GM19463 (cell line): ENCODE measurements around the gene GRM5.
"Not testable (repeated sequence)": the region's sequence is repeated elsewhere in the genome, so short reads cannot be mapped to it uniquely, and the experiment has no call there.

Experiments
- ATAC-seq: cut with Tn5 transposase; IDR thresholded peaks from one replicate; pipeline ENCODE4 v1.9.1; 2021; ENCODE audit warnings: mild to moderate bottlenecking, moderate library complexity; ENCODE audit not compliant: unreplicated experiment

GRM5 gene

DNA sequence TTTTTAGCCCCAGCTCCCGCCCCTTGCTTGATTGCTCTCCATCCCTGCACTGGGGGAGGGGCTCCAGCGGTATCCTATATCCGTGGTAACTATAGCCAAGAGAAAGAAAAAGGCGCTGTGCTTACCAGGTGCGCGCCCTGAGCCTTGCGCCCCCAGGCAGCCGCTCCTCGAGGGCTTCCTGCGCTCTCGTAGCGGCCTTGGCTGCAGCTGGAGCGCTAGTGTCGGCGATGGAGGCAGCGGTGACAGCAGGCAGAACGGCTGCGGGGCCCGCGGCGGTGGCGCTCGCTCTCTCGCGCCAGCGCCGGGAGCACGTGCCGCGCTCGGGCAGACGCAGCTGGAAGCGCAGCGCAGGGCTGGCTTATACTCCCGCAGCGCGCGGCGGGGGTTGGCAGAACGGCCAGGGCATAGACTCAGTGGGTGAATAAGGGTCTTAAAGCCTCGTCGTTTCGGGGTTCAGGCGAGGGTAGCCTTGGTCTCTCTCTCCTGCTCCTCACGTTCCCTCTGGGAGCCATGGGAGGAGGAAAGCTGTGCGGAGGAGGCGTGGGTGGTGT, at the start of gene GRM5:
TSS of gene GRM5 (minus strand) at position 332 of the 551 bp plus-strand sequence. CDS start 18,110 bp downstream, outside the sequence.
- ATAC-seq, result not testable (repeated sequence)

DNA sequence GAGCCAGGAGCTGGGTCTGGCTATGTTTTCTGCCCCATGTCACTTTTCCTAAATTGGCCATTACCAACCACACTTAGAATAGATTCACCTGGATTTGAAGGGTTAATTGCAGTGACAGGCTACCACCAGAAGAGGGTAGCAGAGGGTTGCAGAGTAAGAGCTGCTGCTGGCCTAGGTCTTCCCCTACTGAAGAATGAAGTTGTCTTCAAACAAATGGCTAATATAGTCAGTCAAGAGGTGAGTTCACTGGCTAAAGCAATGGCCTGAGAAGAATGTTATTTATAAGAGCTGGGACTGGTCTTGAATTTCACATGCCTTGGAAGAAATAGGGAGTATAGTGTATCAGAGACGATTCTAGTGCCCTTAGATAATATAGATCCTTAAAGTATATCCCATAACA, 32.2 kb upstream of the GRM5 start:
- ATAC-seq, result peak; percentile 91

DNA sequence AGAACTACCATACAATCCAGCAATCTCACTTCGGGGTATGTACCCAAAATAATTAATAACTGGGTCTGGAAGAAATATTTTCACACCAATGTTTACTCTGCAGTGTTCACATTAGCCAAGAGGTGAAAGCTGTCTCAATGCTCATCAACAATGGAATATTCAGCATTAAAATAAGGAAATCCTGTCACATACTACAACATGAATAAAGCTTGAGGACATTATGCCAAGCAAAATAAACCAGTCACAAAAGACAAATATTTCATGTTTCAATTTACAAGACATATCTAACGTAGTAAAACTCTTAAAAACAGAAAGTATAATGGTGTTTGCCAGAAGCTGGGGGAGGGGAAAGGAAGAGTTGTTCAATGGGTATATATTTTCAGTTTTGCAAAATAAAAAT, 28.0 kb upstream of the GRM5 start:
- not testable (repeated sequence) for ATAC-seq

DNA sequence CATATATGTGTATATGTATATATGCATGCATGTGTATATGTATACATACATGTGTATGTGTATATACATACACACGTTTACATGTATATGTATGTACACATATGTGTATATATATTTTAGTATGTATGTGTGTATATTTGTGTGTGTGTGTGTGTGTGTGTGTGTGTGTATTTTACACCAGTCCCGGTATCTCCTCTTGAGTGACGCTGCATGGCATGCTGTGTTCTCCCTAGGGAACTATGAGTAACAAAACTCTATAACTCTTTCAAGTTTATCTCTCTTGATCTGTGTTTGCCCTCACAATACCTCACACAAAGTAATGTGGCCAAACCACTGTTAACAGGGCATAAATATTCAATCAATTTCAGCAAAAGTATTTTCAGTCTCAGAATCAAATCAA, 19.2 kb upstream of the GRM5 start:
- ATAC-seq, result not testable (repeated sequence)

DNA sequence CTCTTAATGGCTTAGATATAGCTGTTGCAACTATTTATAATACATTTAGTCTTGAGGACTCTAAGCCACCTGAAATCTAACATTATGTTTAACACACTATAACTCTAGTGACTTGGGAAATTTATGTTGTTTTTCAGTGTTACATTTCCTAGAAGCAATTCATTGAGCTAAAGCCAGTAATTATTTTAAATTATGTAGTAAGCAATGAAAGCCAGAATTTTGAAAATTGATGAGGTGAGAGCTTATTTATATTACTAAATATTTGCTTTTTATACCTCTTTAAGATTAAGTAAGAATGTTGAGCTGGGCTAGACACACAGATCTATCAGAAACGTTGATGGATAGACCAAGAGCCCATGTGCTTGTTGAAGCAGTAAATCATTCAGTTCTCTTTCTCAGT, 5.1 kb upstream of the GRM5 start:
- ATAC-seq, result not testable (repeated sequence)

DNA sequence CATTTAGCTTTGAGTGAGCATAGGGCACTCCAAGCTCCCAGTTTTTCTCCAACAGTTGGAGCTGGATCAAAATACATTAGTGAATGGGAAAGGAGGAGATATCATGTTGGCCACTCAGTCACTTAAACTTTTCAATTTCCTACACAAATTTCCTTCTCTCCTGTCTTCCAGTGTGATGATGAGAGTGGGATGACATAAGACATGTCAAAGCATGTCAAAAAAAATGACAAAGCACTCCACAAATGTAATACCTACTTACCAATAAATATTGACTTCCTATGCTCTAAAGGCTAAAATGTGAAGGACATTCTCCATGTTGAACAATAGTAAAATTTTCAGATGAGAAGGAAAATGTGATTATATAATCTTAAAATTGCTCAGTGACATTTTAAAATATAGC, 1.5 kb upstream of the GRM5 start:
- ATAC-seq, result no peak

DNA sequence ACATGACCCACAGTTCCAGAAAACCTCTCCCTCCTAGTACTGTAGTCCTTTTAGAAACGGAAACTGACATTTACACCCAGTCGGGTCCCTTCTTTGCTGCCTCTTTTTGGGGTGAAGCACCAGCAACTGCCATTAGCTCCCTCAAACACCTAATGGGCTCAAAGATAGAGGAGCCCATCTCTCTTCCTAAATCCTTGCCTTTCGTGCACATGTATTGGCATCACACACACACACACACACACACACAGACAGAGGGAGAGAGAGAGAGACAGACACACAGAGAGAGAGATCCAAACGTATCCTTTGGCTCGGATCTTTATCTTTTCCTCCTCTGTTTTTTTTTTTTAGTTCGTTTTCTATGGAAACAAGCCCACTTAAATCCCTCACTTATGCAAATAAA, 716 bp downstream of the GRM5 start:
- ATAC-seq, result no peak

DNA sequence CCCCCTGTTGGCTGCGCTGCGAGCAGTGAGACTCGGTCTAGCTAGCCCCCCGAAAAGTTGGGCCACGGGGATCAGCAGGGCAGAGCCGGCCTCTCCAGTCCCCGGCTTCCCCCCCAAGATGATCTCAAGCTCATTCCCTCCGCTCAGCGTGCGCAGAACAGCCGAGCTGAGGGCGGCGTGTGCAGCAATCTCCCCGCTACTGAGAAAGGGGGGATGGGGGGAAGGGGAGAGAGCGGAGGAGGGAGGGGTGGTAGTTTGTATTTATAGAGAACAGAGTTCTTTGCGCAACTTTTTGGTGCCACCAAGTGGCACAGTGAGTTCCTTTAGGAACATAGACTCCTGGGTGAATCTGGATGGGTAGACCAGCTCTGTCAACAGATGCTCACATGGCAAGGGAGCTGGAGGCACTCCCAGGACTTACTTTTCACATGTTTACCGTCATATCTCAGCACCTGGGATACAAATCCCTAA, 2.3 kb downstream of the GRM5 start:
- ATAC-seq, result not testable (repeated sequence)

DNA sequence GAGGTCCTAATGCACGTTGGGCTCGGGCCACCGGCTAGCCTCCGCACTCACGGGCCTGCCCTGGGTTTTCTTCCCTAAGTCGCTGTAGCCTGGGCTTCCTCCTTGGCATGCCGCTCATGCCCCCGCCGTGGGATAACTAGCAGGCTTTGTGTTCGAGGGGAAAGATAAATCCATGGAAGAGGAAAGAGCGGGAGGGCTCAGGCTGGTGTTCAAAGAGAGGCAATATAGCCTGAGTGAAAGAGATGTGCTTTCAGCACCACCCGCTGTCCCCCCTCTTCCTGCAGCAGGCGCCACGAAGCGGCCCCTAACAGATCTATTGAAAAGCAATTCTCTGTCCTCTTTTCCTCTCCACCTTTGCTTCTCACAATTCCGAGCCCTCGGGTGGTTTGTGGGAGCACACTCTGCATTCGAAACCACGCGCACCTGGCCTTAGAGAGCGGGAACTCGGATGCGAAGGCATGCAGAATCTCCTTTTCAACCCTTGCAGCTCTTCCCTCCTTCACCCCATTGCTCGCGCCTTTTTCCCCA, 2.9 kb downstream of the GRM5 start:
- not testable (repeated sequence) for ATAC-seq

DNA sequence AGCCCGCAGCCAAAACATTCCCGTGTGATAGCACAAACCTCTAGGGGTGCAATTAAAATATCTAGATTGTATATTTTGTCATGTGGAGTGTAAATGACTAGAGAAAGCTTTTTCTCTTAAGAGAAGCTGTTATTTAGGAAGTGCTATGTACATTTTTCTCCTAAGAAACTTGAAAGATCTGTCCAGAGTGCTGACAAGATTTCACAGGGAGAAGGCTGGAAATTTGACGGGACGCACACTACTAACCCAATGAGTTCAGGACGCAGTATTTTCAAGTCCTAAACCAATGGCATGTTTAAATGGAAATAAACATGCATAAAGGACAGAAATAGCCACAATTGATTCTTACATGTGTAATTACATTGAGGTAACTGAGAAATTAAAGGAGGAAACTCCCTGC, 3.9 kb downstream of the GRM5 start:
- not testable (repeated sequence) for ATAC-seq

DNA sequence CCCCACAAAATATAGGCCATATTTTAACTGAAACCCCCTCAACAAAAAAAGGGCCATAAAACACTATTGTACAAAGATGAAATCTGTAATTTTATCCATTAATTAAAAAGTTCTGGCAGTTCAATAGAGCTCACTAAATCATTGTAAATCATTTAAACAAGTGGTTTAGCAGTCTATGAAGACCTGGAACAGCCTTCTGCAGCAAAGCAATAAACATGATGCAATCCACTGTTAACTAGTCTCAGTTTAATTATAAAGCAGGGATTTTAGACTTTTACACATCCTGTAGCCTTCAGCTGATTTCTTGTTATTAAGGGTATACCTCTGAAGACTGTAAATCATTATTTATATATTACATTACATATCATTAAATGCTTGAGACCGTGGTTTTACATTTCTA, 8.4 kb downstream of the GRM5 start:
- not testable (repeated sequence) for ATAC-seq

DNA sequence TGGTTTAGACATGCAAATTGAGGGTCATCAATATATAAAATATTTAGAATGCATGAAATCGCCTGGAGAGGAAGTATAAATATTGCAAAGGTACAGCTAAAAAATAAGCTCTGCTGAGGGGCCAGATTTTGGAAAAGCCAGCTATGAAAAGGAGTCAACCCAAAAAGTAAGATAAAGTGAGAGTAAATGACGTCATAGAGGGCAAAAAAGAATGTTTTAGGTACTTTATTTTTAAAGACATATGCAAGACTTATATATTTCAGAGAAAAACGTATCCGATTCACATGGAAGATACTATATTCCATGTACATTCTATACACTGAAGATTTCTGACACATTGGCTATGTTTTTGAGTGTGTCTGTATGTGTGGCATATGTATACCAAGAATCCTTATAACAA, 13.6 kb downstream of the GRM5 start:
- ATAC-seq, result no peak

DNA sequence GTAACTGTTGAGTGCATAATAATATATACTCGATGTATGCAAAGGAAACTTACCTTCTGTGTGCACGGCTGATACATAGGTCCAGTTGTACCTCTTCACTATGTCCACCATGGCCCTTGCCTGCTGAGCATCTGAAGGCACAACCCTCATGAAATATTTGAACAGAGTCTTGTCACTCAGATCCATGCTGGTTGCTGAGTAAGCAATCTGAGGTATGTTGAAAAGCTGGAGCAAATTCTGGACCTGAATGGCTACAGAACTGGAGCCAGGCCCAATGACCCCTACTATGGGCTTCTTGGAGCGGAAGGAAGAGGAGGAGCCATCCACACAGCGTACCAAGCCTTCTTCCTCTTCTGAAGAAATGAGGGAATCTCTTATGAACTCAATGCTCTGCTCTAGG, 18.6 kb downstream of the GRM5 start:
- ATAC-seq, result not testable (repeated sequence)

DNA sequence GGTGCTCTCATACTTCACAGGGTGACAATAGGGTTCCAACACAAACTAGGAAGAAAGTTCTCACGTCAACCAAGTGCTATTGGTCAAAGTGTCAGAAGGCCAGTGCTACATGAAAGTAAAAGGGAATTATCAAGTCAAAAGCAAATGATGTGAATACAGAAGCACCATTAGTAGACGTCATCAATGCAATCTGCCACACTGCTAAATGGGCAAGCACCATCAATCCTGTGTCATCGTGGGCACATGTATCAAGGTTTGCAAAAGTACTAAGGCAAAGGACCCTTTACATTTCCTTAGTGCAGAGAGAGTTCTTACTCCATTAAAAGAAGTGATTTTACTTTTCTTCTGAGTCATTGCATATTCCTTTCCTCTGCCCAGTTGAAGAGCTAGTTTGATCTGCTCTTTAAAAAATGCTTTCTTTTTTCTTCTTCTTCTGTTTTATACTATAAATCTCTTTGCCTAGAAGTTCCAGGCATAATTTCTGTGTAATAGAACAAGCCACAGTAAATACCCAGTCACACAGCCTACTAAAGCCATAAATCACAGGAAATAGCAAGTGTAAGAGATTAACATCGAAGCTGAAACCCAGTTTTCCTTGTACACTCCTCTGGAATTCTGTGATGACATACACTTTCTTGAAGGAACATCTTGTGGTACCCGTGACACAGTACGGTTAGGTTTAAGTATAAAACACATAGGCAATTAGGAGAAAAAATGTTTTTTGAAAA, 21.8 kb downstream of the GRM5 start:
- ATAC-seq, result not testable (repeated sequence)

DNA sequence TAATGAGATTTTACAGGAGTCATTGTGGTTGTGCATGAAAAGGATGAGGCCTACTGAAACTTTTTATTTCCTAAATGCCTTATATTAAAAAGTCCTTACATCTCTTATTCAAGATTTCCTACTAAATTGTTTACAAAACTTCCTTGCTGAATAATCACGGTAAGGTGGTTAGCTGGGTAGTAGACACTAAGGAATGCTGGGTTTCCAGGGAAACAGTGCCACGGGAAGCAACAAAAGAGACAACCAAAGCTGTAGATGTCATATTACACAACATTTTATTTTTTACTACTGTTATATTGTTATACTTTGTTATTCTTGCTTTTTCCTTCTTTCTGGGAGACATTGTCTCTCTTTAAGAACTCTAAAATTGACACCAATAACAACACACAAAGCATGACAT, 36.1 kb downstream of the GRM5 start:
- not testable (repeated sequence) for ATAC-seq

DNA sequence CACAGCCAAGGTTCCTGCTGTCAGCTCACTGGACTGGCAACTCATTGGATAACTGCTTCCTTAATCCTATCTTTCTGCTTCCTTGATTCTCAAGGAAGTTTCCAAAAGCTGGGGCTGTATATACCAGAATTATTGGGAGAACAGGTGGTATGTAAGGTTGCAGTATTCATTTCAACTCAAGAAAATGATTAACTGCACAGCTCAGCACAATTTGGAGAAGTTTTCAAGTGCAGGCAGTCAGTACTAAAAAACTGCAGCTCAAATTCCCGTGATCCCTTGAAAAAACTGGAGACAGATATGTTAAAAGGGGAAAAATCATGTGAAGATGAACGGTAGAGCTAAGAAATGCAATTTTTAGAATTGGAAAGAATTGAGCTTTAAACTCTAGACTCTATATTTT, 44.4 kb downstream of the GRM5 start:
- no peak for ATAC-seq

DNA sequence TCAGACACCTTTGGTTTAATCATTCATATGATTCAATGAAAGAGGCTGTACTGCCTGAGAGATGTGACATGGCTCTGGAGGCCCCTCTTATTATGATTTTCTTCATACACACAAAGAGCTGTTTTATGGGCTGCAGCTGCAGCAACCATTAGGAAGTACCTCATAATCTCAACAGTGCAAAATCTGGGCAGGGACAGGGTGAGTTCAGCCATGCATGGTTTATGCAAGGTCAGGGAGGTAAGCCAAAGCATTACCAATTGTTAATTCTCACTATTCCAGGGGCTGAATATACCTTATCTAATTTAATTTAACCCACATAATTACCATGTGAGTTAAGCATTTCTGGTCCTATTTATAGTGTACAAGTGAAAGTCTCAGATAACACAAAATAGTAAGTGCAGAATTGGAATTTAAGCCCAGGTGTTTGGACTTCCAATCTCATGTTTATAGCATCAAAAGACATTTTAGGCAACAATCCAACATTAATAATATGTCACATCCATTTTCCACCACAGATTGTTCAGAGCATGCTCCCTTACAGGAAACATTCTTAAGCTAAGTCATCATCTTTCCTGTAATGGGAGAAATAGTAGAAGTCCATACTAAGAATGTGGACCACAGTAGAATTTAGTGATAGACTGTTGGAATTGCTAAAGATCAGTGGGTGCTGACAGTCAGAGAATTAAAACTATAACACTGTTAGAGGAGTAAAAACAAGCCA, 45.8 kb downstream of the GRM5 start:
- not testable (repeated sequence) for ATAC-seq

DNA sequence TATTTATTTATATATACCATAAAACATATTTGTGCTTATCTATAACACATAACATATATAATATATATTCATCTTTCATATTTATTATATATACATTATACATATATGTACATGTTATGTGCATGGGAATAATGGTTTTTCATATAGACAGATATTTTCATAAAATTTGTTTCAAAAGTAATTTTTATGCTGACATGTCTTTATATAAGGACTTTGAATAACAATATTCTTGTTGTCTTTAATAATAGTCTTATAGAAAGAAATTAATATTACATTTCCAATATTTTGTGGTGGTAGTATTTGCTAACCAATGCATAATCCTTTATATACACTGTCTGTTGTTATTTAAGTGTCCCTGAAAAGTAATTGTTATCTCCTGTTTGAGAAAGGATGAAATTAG, 49.6 kb downstream of the GRM5 start:
- no peak for ATAC-seq

DNA sequence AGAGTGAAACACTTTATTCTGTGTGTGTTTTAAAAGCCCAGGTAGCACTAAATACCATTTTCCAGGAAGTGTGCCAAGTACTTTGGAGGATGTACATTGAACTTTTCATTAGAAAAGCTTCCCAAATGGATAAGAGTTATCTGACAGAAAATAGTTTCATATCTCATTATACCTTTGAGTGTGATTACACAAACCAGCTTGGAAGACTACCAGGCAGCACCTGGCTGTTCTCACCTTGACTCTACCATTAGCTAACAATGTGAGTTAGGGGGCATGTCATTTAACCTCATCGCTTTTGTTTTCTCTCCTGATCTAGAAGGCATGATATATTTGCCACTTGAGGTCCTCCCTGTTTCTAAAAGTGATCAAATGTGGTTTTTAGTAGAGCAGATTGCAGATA, 50.2 kb downstream of the GRM5 start:
- ATAC-seq, result no peak

DNA sequence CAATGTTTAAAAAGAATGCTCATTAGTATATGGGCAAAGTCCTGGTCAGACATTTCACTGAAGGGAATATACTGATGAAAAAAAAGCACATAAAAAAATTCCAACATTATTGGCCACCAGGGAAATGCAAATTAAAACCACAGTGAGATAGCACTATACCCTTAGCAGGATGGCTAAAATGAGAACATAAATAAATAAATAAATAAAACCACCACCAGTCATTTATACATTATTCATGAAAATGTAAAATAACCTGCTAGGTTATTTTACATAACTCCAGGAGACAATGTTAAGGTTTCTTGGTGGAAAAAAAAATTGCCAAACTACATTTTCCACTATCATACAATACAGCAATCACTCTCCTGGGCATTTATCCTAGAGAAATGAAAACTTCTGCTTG, 64.9 kb downstream of the GRM5 start:
- ATAC-seq, result not testable (repeated sequence)

DNA sequence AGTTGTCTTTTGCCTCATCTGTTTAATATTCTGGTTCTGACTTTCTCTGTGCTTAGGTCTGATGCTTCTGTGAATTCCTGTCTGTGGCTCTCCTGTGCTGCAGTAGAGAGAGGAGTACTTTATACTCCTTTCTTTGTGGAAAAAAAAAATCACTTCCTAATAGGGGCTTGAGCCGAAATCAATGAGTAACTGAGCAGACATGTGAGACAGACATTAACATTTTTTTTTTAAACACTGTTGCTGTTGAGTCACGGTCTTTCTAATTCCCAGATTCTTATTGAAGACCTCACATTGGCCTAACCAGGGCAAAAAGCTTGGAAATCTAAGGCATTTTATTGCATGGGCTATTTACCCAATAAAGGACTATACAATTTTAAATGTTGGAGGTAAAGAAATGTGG, 86.1 kb downstream of the GRM5 start:
- no peak for ATAC-seq

DNA sequence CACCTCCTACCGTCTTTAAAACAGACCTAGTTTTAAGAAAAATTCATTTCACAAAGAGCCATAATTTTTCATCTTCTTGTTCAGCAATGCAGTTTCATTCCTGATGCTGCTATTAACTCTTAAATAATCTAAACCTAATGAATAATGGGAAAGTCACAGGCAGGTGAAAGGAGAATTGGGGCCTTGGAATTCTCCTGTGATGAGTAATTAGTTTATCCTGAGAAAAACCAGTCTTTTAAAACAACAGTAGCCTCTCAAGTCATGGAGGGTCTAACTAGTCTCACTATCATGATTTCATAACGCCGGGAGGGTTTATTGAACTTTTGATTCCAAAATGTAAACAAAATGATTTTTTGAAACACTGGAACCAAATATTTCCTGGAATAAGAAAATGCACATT, 86.8 kb downstream of the GRM5 start:
- not testable (repeated sequence) for ATAC-seq
